Right lobe of liver (tissue), 4 donors: ENCODE data around the gene C1orf232.

Experiments used
- POLR2A ChIP-seq: fragments of 450-650 bp; IDR thresholded peaks from one replicate; pipeline ENCODE4 v1.6.1; 2017; ENCODE audit warnings: antibody characterized with exemption, mild to moderate bottlenecking
- TF ChIP-seq, protein P1 (sequence below), 4 donors: fragments of 200-600 bp in 3 of 4; fragments of 450-650 bp in 1 of 4; IDR thresholded peaks; one replicate each; pipeline versions ENCODE4 v1.5.1 to v1.8.0; 2016 to 2022; ENCODE audit warnings: antibody characterized with exemption in 4 of 4, mild to moderate bottlenecking in 2 of 4
- donor health status: DM: no; HTN: no; CAD: no.
- donor health status: DM: no; HTN: no; CAD: no.
- donor health status: DM: no; HTN: yes; CAD: no.

DNA sequence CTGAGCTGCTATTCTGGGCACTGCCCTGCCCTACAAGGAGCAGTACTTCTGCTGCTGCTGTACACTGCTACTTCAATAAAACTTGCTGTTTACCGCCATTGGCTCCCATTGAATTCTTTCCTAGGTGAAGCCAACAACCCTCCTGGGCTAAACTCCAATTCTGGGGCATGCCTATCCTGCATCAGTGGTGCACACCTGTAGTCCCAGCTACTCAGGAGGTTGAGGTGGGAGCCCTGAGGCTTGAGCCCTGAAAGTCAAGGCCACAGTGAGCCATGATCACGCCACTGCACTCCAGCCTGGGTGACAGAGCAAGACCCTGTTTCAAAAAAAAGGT lies 36.0 kb downstream of the C1orf232 start:
- TF ChIP-seq, protein P1, sequence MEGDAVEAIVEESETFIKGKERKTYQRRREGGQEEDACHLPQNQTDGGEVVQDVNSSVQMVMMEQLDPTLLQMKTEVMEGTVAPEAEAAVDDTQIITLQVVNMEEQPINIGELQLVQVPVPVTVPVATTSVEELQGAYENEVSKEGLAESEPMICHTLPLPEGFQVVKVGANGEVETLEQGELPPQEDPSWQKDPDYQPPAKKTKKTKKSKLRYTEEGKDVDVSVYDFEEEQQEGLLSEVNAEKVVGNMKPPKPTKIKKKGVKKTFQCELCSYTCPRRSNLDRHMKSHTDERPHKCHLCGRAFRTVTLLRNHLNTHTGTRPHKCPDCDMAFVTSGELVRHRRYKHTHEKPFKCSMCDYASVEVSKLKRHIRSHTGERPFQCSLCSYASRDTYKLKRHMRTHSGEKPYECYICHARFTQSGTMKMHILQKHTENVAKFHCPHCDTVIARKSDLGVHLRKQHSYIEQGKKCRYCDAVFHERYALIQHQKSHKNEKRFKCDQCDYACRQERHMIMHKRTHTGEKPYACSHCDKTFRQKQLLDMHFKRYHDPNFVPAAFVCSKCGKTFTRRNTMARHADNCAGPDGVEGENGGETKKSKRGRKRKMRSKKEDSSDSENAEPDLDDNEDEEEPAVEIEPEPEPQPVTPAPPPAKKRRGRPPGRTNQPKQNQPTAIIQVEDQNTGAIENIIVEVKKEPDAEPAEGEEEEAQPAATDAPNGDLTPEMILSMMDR (IDR thresholded peaks at IDR 0.05) = no peak
- no peak for TF ChIP-seq POLR2A
